ENCODE results near the gene RAB3C.

GRCh38 chr5:58890701-58891085, 307.8 kb downstream of the RAB3C start:
- TF ChIP-seq CTCF (conservative IDR thresholded peaks at IDR 0.05; ENCODE audit: low read depth in 2 of 2), result no peak
- TF ChIP-seq POLR2AphosphoS5 (IDR thresholded peaks at IDR 0.05; ENCODE audit: low read depth), result no peak
- TF ChIP-seq EZH2phosphoT487 (IDR thresholded peaks at IDR 0.05; ENCODE audit: unreplicated experiment), result no peak
- no peak for TF ChIP-seq JUNB (IDR thresholded peaks at IDR 0.05; ENCODE audit: unreplicated experiment)
- TF ChIP-seq EZH2 (IDR thresholded peaks at IDR 0.05; ENCODE audit: low read depth, unreplicated experiment), result no peak
- no peak for TF ChIP-seq CREB1 (CRISPR knock-in tag; IDR thresholded peaks at IDR 0.05; ENCODE audit: low read depth)
- TF ChIP-seq ZNF114 (CRISPR knock-in tag; IDR thresholded peaks at IDR 0.05), result no peak
- TF ChIP-seq REST (IDR thresholded peaks at IDR 0.05; ENCODE audit: unreplicated experiment), result no peak
- no peak for TF ChIP-seq ZNF331 (CRISPR knock-in tag; IDR thresholded peaks at IDR 0.05; ENCODE audit: low read depth)
- no peak for TF ChIP-seq STAT1 (IDR thresholded peaks at IDR 0.05; ENCODE audit: unreplicated experiment)
